Lower leg skin (tissue), 4 donors: ENCODE data around the gene MAD1L1. TPM values are rescaled to one million over a fixed set of nuclear protein-coding genes. Genes with fewer than 3 reads are reported as not detected.

ENCODE experiments used
- DNase-seq, 2 donors: peaks; one replicate each; pipeline ENCODE4 v3.0.0-alpha.2; 2019; ENCODE audit warnings: low spot score in 2 of 2
- H3K4me3 ChIP-seq: fragments of 200-600 bp; sonication (generic); 2 replicates; pipeline ENCODE4 v1.5.1; 2017; ENCODE audit warnings: mild to moderate bottlenecking, low read depth; ENCODE audit not compliant: poor library complexity, severe bottlenecking
- POLR2A ChIP-seq, 2 donors: fragments of 450-650 bp; IDR thresholded peaks; one replicate each; pipeline ENCODE4 v1.6.1; 2016 to 2017; ENCODE audit warnings: antibody characterized with exemption in 2 of 2, mild to moderate bottlenecking in 1 of 2, moderate library complexity in 1 of 2
- WGBS, 2 donors: methylation state at CpG; one replicate each; pipeline ENCODE4 v1.1.5; 2018; 5-methylcytosine and 5-hydroxymethylcytosine counted together
- intact Hi-C: fragments of 100-400 bp; cut with DNase I; formaldehyde crosslinking; loops from one replicate; pipeline ENCODE4 v1.15.0; 2023; ENCODE audit warnings: low total_unique reads
- total RNA-seq, 4 donors: library from RNA; depleted of rRNA; stranded (reverse); fragments of >200 nt; gene quantifications; one replicate each; pipeline ENCODE4 v1.1.0, GENCODE V29; 2016
- TF ChIP-seq, protein P1 (sequence below), 3 donors: fragments of 450-650 bp; IDR thresholded peaks; one replicate each; pipeline ENCODE4 v1.5.1; 2016; ENCODE audit warnings: antibody characterized with exemption in 3 of 3, mild to moderate bottlenecking in 3 of 3, moderate library complexity in 2 of 3

The MAD1L1 gene
- total RNA-seq, 4 donors from 2014 or later, result 37.7 to 77.8 (median 59.4) TPM

DNA sequence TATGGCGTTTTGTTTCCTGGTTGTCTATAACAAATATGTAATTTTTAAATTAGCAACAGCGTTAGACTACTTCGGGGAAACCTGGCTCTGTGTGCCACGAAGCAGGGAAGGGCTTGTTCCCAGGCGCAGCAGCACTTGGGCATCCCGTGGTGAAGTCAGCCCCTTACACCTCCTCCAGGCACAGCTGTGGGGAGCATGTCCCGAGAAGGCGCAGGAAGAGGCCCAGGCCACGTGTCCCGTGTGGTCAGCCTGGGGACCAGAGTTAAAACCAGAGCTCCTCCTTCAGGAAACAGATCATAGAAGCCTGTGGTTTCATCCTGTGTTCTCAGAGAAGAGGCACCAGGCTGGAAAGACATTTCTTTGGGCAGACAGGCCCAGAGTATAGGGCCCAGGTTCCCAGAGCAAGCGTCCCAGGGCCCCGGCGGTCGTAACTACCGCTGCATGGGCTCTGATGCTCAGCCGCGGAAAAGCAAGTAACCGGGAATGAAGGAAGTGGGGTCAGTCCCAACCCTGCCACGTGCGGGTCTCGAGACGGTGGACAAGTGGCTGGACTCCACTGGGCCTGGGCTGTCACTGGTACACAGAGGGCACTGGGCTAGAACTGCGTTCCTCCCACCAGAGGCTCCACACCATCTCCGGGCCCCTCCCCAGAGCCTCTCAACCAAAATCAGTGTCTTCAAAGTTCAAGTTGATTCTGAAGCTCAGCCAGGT, 16.4 kb upstream of the MAD1L1 start:
- TF ChIP-seq, protein P1, sequence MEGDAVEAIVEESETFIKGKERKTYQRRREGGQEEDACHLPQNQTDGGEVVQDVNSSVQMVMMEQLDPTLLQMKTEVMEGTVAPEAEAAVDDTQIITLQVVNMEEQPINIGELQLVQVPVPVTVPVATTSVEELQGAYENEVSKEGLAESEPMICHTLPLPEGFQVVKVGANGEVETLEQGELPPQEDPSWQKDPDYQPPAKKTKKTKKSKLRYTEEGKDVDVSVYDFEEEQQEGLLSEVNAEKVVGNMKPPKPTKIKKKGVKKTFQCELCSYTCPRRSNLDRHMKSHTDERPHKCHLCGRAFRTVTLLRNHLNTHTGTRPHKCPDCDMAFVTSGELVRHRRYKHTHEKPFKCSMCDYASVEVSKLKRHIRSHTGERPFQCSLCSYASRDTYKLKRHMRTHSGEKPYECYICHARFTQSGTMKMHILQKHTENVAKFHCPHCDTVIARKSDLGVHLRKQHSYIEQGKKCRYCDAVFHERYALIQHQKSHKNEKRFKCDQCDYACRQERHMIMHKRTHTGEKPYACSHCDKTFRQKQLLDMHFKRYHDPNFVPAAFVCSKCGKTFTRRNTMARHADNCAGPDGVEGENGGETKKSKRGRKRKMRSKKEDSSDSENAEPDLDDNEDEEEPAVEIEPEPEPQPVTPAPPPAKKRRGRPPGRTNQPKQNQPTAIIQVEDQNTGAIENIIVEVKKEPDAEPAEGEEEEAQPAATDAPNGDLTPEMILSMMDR (IDR thresholded peaks at IDR 0.05), result no peak
- TF ChIP-seq POLR2A (IDR thresholded peaks at IDR 0.05), result no peak
- H3K4me3 ChIP-seq, result no peak overlapping the region
- WGBS, 2 donors, result 35 to 58% methylated on average over 23 to 24 of the region's 24 CpGs
- intact Hi-C loops, result no loop called here
- peak in 1 of 2 donors; percentile 61 for DNase-seq

DNA sequence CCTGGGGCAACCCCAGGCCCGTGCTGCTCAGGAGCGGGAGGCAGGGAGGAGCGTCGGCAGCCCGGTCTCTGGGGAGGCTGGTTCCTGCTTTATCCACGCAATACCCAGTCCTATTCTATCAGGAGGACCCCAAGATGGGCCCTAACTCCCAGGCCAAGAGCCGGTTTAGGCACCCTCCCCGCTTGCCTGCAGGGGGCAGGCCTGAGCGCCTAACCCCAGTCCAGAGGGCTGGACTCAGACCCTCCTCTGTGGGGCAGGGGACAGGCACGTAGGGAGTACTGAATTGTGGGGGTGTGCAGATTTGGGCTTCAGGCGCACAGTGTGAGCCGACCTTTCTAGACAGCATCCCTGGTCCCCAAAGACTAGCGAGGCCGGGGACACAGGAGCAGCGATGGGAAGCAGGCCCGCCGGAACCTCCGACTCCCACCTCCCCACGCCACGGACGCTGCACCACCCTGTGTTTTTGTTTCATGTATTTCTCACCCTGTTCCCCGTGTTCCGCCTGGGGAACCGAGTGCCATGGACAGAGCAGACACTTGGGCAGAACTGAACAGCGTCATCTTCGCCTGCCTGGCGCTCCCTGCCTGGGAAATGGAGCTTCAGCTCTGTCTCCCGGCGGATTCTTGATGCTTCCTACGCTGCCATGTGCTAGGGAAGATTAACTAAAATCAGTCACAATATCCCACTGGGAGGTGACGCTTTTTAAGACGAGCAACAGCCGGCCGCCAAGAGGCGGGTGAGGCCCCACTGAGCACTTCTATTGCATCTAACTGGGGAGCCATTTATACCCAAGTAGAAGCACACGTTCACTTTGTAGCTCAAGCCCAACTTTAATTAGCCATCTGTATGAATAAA, 14.6 kb upstream of the MAD1L1 start:
- no peak for DNase-seq
- 79 to 80% methylated on average over 29 to 35 of the region's 36 CpGs for WGBS, 2 donors
- intact Hi-C loops, result no loop called here
- H3K4me3 ChIP-seq, result no peak overlapping the region
- TF ChIP-seq, protein P1 (IDR thresholded peaks at IDR 0.05), result no peak
- TF ChIP-seq POLR2A (IDR thresholded peaks at IDR 0.05), result no peak

DNA sequence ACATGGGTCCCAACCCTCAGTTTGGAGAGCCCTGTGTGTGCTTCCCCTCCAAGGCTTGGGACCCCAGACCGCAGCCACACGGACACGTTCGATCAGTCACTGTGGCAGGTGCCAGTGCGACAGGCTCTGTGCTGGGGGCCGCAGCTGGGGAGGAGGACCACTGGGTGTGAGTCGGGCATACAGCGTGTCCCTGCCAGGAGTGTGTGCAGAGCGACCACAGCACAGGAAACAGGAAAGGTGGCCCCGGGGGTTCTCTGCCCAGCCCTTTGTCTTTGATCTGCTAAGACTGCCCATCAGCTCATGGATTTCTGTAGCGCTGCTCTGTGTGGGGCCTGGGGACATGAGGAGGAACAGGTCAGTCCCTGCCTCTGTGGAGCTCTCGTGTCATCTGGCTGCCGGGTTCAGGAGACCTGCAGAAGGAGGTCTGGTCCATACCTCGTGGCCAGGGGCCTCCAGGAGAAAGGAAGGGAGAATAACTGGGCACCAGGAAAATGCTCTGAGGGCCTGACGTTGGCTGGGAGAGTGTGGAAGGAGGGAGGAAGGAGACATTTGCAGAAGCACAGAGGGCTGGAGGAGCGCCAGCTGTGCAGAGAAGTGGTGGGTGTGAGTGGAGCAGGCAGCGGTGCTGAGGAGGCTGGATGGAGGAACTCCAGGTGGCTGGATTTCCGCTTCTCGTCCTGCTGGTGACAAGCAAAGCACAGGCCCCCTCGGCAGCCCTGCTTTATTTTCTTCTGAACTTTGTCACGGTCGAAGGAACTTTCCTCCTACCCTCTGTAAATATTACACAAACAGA, 13.3 kb upstream of the MAD1L1 start:
- 72 to 74% methylated on average over 21 to 22 of the region's 22 CpGs for WGBS, 2 donors
- intact Hi-C loops, result no loop called here
- no peak overlapping the region for H3K4me3 ChIP-seq
- TF ChIP-seq, protein P1 (IDR thresholded peaks at IDR 0.05), result no peak
- no peak for TF ChIP-seq POLR2A (IDR thresholded peaks at IDR 0.05)
- DNase-seq, result no peak

DNA sequence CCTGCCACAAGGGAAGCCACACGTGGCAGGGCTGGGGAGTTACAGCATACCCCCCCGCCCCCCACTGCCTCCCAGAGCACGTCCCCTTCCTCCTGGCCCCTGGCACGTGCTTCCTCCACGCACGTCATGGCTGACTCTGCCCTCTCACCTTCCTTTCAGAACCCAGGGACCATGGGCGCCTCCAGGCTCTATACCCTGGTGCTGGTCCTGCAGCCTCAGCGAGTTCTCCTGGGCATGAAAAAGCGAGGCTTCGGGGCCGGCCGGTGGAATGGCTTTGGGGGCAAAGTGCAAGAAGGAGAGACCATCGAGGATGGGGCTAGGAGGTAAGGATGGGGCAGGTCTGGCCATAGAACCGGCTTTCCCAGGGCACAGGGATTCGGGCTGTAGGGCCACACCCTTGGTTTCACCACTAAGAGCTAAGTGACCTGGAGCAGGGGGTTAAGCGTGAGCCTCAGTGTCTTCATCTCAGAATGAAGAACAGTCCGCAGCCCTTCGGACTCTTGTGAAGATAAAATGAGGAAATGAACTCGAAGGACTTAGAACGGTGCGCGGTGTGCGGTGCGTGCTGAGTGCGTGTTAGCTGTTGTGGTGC, 11.8 kb upstream of the MAD1L1 start:
- intact Hi-C loops, result no loop called here
- DNase-seq, result no peak
- WGBS, 2 donors, result 81 to 89% methylated on average over 25 of the region's 25 CpGs
- TF ChIP-seq, protein P1 (IDR thresholded peaks at IDR 0.05), result no peak
- TF ChIP-seq POLR2A (IDR thresholded peaks at IDR 0.05), result no peak
- no peak overlapping the region for H3K4me3 ChIP-seq

DNA sequence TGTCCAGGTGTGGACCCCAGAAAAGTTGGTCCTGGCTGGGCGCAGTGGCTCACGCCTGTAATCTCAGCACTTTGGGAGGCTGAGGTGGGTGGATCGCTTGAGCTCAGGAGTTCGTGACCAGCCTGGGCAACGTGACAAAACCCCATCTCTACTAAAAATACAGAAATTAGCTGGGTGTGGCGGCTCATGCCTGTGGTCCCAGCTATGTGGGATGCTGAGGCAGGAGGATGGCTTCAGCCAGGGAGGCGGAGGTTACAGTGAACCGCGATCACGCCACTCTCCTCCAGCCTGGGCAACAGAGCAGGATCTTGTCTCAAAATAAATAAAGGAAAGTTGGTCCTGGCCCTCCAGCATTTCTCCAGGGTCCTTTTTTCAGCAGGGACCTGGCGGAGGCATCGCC, 10.7 kb upstream of the MAD1L1 start:
- no peak overlapping the region for H3K4me3 ChIP-seq
- intact Hi-C loops, result no loop called here
- no peak for DNase-seq
- 81 to 85% methylated on average over 12 of the region's 12 CpGs for WGBS, 2 donors
- TF ChIP-seq POLR2A (IDR thresholded peaks at IDR 0.05), result no peak
- TF ChIP-seq, protein P1 (IDR thresholded peaks at IDR 0.05), result no peak
